Sigmoid colon (tissue), 7 donors: Measurements from ENCODE around the gene MAGED2. TPM values are rescaled to one million over a fixed set of nuclear protein-coding genes. Genes with fewer than 3 reads are reported as not detected.
"Not testable (repeated sequence)": the region's sequence is repeated elsewhere in the genome, so short reads cannot be mapped to it uniquely, and the experiment has no call there.

Source experiments
- DNase-seq: peaks from one replicate; pipeline ENCODE4 v3.0.0-alpha.2; 2019
- H3K27ac ChIP-seq, 4 donors: fragments of 200-600 bp; sonication (generic); one replicate each; pipeline ENCODE4 v1.5.1; 2016 to 2019; ENCODE audit warnings: mild to moderate bottlenecking in 1 of 4
- H3K27me3 ChIP-seq, 3 donors: fragments of 200-600 bp; sonication (generic); one replicate each; pipeline ENCODE4 v1.5.1; 2019; ENCODE audit warnings: mild to moderate bottlenecking in 1 of 3
- H3K36me3 ChIP-seq, 4 donors: fragments of 200-600 bp; sonication (generic); one replicate each; pipeline ENCODE4 v1.5.1; 2016 to 2019
- H3K4me1 ChIP-seq, 4 donors: fragments of 200-600 bp; sonication (generic); one replicate each; pipeline ENCODE4 v1.5.1; 2017 to 2019
- H3K4me3 ChIP-seq, 4 donors: fragments of 200-600 bp; sonication (generic); one replicate each; pipeline ENCODE4 v1.5.1; 2017 to 2019; ENCODE audit warnings: mild to moderate bottlenecking in 2 of 4, moderate library complexity in 1 of 4
- H3K9me3 ChIP-seq, 4 donors: fragments of 200-600 bp in 3 of 4; sonication (generic) in 3 of 4; one replicate each; pipeline versions ENCODE4 v1.5.1 to v1.6.1; 2013 to 2019
- EP300 ChIP-seq, 4 donors: sonication (generic); formaldehyde crosslinking; IDR thresholded peaks; one replicate each; pipeline ENCODE4 v1.6.1; 2017; ENCODE audit warnings: antibody characterized with exemption in 4 of 4
- POLR2A ChIP-seq, 2 donors: fragments of 450-650 bp; IDR thresholded peaks; one replicate each; pipeline ENCODE4 v1.6.1; 2016; ENCODE audit warnings: antibody characterized with exemption in 2 of 2, mild to moderate bottlenecking in 2 of 2, moderate library complexity in 2 of 2
- POLR2AphosphoS5 ChIP-seq, 4 donors: sonication (generic); formaldehyde crosslinking; IDR thresholded peaks; one replicate each; pipeline ENCODE4 v1.6.1; 2017; ENCODE audit warnings: antibody characterized with exemption in 4 of 4
- WGBS, 2 donors: extraction: QIAGEN DNeasy Blood & Tissue Kit; methylation state at CpG; one replicate each; pipeline ENCODE4 v1.1.7; 2013; 5-methylcytosine and 5-hydroxymethylcytosine counted together
- intact Hi-C: fragments of 100-400 bp; cut with DNase I; formaldehyde crosslinking; loops from one replicate; pipeline ENCODE4 v1.15.1; 2023
- polyA plus RNA-seq, 3 donors: library from polyadenylated mRNA; stranded (reverse); fragments of 200-250 nt; gene quantifications; one replicate each; pipeline ENCODE4 v1.2.3, GENCODE V29; 2013
- total RNA-seq, 4 donors: library from RNA; depleted of rRNA; stranded (reverse); fragments of >200 nt; gene quantifications; one replicate each; pipeline ENCODE4 v1.1.0, GENCODE V29; 2016
- TF ChIP-seq, protein P1 (sequence below), 4 experiments: fragments of 450-650 bp in 3 of 4; fragments of 200-600 bp in 1 of 4; IDR thresholded peaks; one replicate each; pipeline ENCODE4 v1.5.1; 2016 to 2019; ENCODE audit warnings: antibody characterized with exemption in 4 of 4, mild to moderate bottlenecking in 3 of 4, moderate library complexity in 2 of 4
- donor health status: healthy with polysubstance abuse.
- donor health status: Bipolar disorder and iron deficiency.
- donor health status: healthy.

Gene MAGED2
- total and polyA plus RNA-seq, 7 donors: 44.9 to 152 (median 132) TPM

DNA sequence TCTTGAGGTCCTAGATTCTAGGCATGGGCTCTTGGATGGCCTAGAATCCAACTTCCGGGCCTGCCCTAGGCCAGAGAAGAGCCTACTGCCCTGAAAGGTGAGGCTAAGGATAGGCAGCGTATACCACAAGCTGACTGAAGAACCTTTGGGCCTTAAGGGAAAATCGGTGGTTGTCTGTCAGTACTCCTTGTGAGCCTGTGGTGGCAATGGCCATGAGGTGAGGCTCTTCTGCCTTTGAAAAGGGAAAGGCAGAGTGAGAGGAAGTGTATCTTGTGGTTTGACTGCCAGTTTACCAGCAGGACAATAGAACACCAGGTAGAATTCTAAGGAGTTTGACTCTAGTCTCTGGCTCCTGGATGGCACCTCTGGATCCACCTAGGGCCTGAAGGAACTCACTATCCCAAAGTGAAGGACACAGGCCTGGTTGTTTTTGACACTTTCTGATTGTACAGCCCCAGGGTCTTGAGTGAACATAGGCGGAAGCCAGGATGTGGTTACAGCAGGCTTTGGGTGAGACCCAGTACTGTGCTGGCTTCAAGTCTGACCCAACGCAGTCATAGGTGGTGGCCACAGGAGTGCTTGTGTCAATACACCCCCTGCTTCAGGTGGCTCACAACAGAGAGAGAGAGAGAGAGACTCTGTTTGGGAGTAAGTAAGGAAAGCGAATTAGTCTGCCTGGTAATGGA lies 30.4 kb upstream of the MAGED2 start:
- intact Hi-C loops: no loop called here
- Histone ChIP-seq H3K9me3 (no peaks in the 10 kb centered on the region), H3K27ac (no peak overlapping the region), H3K4me3 (no peak overlapping the region), H3K4me1 (no peaks in the 10 kb centered on the region), H3K27me3 (no peaks in the 10 kb centered on the region), H3K36me3 (no peaks in the 10 kb centered on the region)
- DNase-seq: no peak
- 79 to 87% methylated on average over 6 of the region's 6 CpGs for WGBS, 2 donors
- TF ChIP-seq, protein P1, sequence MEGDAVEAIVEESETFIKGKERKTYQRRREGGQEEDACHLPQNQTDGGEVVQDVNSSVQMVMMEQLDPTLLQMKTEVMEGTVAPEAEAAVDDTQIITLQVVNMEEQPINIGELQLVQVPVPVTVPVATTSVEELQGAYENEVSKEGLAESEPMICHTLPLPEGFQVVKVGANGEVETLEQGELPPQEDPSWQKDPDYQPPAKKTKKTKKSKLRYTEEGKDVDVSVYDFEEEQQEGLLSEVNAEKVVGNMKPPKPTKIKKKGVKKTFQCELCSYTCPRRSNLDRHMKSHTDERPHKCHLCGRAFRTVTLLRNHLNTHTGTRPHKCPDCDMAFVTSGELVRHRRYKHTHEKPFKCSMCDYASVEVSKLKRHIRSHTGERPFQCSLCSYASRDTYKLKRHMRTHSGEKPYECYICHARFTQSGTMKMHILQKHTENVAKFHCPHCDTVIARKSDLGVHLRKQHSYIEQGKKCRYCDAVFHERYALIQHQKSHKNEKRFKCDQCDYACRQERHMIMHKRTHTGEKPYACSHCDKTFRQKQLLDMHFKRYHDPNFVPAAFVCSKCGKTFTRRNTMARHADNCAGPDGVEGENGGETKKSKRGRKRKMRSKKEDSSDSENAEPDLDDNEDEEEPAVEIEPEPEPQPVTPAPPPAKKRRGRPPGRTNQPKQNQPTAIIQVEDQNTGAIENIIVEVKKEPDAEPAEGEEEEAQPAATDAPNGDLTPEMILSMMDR (IDR thresholded peaks at IDR 0.05): no peak
- no peak for TF ChIP-seq POLR2AphosphoS5 (IDR thresholded peaks at IDR 0.05)
- TF ChIP-seq POLR2A (IDR thresholded peaks at IDR 0.05): no peak
- no peak for TF ChIP-seq EP300 (IDR thresholded peaks at IDR 0.05)

DNA sequence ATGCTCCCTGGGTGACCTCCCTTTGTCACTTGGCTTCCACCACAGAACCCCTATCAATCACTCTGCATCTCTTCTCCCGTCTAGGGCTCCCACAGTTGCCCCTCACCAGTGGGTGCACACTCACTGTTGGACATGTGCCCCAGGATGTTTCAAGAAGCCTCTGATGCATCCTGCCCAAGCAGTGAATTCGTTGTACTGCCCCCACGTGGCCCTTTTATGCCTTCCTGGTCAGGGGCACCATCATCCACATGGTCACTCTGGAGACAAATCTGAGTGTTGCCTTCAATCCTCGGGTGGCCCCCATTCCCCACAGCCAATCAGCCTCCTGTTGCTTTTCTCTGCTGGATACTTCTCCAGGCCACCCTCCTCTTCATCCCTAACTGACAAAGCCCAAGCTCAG lies 21.6 kb upstream of the MAGED2 start:
- no peak overlapping the region for H3K27ac ChIP-seq
- intact Hi-C loops: no loop called here
- H3K36me3 ChIP-seq: no peaks in the 10 kb centered on the region
- H3K9me3 ChIP-seq: no peaks in the 10 kb centered on the region
- 26 to 47% methylated on average over 4 of the region's 4 CpGs for WGBS, 2 donors
- no peaks in the 10 kb centered on the region for H3K4me1 ChIP-seq
- H3K27me3 ChIP-seq: no peaks in the 10 kb centered on the region
- no peak for DNase-seq
- H3K4me3 ChIP-seq: no peak overlapping the region
- TF ChIP-seq, protein P1 (IDR thresholded peaks at IDR 0.05): no peak
- TF ChIP-seq POLR2A (IDR thresholded peaks at IDR 0.05) (no peak), POLR2AphosphoS5 (IDR thresholded peaks at IDR 0.05) (no peak), EP300 (IDR thresholded peaks at IDR 0.05) (no peak)

DNA sequence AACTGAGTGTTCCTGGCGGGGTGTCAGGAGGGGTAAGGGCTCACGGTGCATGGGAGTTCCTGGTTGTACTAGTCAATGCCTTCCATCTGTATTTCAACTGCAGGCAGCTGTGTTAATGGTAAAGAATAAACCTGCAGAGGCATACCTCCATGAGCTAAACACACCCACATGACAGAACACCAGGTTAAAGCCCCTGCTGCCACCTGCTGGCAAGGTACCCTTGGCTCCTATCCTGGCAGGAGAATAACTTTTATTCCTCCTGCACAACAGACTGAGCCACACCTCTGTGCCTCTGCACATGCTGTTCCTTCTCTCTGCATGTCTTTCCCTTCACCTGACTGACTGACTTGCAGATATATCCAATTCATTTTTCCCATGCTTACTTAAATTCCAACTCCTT lies 20.6 kb upstream of the MAGED2 start:
- intact Hi-C loops: no loop called here
- Histone ChIP-seq H3K27ac (no peak overlapping the region), H3K27me3 (no peaks in the 10 kb centered on the region), H3K4me3 (no peak overlapping the region), H3K4me1 (no peaks in the 10 kb centered on the region), H3K9me3 (no peaks in the 10 kb centered on the region), H3K36me3 (no peaks in the 10 kb centered on the region)
- no peak for DNase-seq
- no peak for TF ChIP-seq POLR2A (IDR thresholded peaks at IDR 0.05)
- no peak for TF ChIP-seq EP300 (IDR thresholded peaks at IDR 0.05)
- TF ChIP-seq, protein P1 (IDR thresholded peaks at IDR 0.05): no peak
- TF ChIP-seq POLR2AphosphoS5 (IDR thresholded peaks at IDR 0.05): no peak
- WGBS, 2 donors: 43 to 75% methylated on average over 2 of the region's 2 CpGs

DNA sequence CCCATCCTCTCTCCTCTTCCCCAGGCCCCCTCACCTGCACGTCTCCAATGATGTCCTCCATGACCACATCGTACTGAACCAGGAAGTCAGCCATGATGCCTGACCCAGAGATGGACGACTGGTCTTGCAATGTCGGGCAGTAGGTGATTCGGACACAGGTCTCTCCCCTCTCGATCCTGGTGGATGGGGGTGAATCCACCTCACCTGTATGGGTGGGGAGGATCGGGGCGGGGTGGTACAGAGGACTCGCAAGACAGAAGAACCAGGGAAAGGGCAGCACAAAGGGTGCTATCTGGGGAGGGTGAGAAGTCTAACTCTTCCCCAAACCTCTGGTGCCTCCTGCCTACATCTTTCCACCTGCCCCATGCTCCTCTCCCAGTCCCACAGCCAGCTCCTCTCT lies 19.1 kb upstream of the MAGED2 start:
- H3K4me1 ChIP-seq: no peaks in the 10 kb centered on the region
- WGBS, 2 donors: 95 to 97% methylated on average over 9 of the region's 9 CpGs
- DNase-seq: no peak
- H3K27ac ChIP-seq: no peak overlapping the region
- intact Hi-C loops: no loop called here
- H3K27me3 ChIP-seq: no peaks in the 10 kb centered on the region
- no peak overlapping the region for H3K4me3 ChIP-seq
- TF ChIP-seq EP300 (IDR thresholded peaks at IDR 0.05) (no peak), POLR2AphosphoS5 (IDR thresholded peaks at IDR 0.05) (no peak), POLR2A (IDR thresholded peaks at IDR 0.05) (no peak)
- TF ChIP-seq, protein P1 (IDR thresholded peaks at IDR 0.05): no peak
- no peaks in the 10 kb centered on the region for H3K9me3 ChIP-seq
- no peaks in the 10 kb centered on the region for H3K36me3 ChIP-seq

DNA sequence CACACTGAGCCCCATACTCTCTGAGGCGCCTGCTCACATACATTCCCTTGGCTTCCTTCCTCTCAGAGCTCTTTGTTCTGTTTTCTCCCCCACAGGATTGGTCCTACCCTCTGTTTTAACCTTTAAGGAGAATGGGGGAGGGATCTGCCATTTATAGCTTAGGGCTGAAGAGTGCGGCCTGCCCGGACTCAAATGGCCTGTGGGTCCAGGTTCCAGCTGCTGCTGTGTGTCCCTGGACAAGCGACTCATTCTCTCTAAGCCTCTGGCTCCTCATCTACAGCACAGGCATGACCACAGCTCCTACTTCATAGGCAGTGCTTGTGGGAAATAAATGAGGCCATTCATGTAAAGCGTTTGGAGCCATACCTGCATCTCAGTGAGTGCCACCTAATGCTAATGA lies 18.1 kb upstream of the MAGED2 start:
- H3K27ac ChIP-seq, H3K36me3 ChIP-seq, H3K4me1 ChIP-seq, H3K9me3 ChIP-seq, H3K27me3 ChIP-seq, intact Hi-C loops, DNase-seq, H3K4me3 ChIP-seq: not testable (repeated sequence)
- WGBS, 2 donors: 73 to 80% methylated on average over 4 to 5 of the region's 5 CpGs
